Esophagus muscularis mucosa (tissue), 4 donors: ENCODE data around the gene MAP1LC3A.

Source experiments
- EP300 ChIP-seq: sonication (generic); formaldehyde crosslinking; IDR thresholded peaks from one replicate; pipeline ENCODE4 v1.6.1; 2017; ENCODE audit warnings: antibody characterized with exemption
- POLR2A ChIP-seq: fragments of 450-650 bp; IDR thresholded peaks from one replicate; pipeline ENCODE4 v1.6.1; 2017; ENCODE audit warnings: antibody characterized with exemption, moderate library complexity, mild to moderate bottlenecking, low read depth
- POLR2AphosphoS5 ChIP-seq, 2 donors: sonication (generic); formaldehyde crosslinking; IDR thresholded peaks; one replicate each; pipeline ENCODE4 v1.6.1; 2017; ENCODE audit warnings: antibody characterized with exemption in 2 of 2
- TF ChIP-seq, protein P1 (sequence below), 3 experiments: fragments of 200-600 bp in 2 of 3; fragments of 450-650 bp in 1 of 3; sonication (generic) in 2 of 3; IDR thresholded peaks; one replicate each; pipeline ENCODE4 v1.5.1; 2017 to 2019; ENCODE audit warnings: antibody characterized with exemption in 3 of 3, mild to moderate bottlenecking in 2 of 3, moderate library complexity in 1 of 3

DNA sequence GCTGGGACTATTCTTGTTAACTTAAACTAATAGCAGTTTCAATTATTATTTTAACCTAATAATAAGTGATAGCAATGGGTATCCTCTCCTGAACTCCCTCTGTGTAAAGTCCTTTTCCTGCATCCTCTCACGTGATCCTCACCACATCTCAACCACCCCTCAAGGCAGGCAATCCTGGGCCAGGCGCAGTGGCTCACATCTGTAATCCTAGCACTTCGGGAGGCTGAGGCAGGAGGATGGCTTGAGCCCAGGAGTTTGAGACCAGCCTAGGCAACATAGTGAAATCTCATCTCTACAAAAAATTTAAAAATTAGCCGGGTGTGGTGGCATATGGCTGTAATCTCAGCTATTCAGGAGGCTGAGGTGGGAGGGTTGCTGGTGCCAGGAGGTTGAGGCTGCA lies 23.7 kb downstream of the MAP1LC3A start:
- TF ChIP-seq, protein P1, sequence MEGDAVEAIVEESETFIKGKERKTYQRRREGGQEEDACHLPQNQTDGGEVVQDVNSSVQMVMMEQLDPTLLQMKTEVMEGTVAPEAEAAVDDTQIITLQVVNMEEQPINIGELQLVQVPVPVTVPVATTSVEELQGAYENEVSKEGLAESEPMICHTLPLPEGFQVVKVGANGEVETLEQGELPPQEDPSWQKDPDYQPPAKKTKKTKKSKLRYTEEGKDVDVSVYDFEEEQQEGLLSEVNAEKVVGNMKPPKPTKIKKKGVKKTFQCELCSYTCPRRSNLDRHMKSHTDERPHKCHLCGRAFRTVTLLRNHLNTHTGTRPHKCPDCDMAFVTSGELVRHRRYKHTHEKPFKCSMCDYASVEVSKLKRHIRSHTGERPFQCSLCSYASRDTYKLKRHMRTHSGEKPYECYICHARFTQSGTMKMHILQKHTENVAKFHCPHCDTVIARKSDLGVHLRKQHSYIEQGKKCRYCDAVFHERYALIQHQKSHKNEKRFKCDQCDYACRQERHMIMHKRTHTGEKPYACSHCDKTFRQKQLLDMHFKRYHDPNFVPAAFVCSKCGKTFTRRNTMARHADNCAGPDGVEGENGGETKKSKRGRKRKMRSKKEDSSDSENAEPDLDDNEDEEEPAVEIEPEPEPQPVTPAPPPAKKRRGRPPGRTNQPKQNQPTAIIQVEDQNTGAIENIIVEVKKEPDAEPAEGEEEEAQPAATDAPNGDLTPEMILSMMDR (IDR thresholded peaks at IDR 0.05): no peak
- no peak for TF ChIP-seq EP300
- no peak for TF ChIP-seq POLR2A
- no peak for TF ChIP-seq POLR2AphosphoS5 (IDR thresholded peaks at IDR 0.05)
